Neural progenitor cell (in vitro differentiated cells): ENCODE data around the gene NALCN.

Experiments used
- EZH2 ChIP-seq: fragments of 200-600 bp; sonication (generic); IDR thresholded peaks from 2 replicates; pipeline ENCODE4 v1.6.1; 2017; ENCODE audit warnings: antibody characterized with exemption, mild to moderate bottlenecking, moderate library complexity
- EZH2phosphoT487 ChIP-seq: fragments of 200-600 bp; sonication (generic); IDR thresholded peaks from 2 replicates; pipeline ENCODE4 v1.6.1; 2017; ENCODE audit warnings: antibody characterized with exemption
- TF ChIP-seq, protein P1 (sequence below): fragments of 200-600 bp; sonication (generic); IDR thresholded peaks from 2 replicates; pipeline ENCODE4 v1.5.1; 2017; ENCODE audit warnings: antibody characterized with exemption, mild to moderate bottlenecking

DNA sequence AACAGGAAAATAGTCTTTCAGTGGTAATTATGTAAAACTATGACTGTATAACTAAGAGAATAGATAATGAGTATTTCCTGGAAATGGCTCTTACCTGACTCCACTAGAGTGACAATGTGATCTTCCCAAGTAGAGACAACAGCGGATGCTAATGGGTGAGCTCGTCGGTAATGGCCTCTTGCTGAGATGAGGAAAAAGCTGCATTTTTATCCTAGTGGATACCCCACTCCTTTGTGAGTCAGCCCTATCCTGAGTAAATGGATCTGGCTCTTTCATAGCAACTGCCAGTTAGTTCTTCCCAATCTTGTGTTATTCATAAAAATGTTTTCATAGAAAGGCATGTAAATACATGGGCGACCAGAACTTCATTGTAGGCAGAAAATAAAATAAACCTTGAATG, 299.5 kb downstream of the NALCN start:
- TF ChIP-seq, protein P1, sequence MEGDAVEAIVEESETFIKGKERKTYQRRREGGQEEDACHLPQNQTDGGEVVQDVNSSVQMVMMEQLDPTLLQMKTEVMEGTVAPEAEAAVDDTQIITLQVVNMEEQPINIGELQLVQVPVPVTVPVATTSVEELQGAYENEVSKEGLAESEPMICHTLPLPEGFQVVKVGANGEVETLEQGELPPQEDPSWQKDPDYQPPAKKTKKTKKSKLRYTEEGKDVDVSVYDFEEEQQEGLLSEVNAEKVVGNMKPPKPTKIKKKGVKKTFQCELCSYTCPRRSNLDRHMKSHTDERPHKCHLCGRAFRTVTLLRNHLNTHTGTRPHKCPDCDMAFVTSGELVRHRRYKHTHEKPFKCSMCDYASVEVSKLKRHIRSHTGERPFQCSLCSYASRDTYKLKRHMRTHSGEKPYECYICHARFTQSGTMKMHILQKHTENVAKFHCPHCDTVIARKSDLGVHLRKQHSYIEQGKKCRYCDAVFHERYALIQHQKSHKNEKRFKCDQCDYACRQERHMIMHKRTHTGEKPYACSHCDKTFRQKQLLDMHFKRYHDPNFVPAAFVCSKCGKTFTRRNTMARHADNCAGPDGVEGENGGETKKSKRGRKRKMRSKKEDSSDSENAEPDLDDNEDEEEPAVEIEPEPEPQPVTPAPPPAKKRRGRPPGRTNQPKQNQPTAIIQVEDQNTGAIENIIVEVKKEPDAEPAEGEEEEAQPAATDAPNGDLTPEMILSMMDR: no peak
- TF ChIP-seq EZH2 (no peak), EZH2phosphoT487 (no peak)
